Skeletal muscle tissue (tissue), 4 donors: ENCODE results near the gene MB. TPM values are rescaled to one million over a fixed set of nuclear protein-coding genes. Genes with fewer than 3 reads are reported as not detected.
A peak's percentile ranks its signal among the peaks of the same experiment; 100 is the strongest.
"Not testable (repeated sequence)": the region's sequence is repeated elsewhere in the genome, so short reads cannot be mapped to it uniquely, and the experiment has no call there.

Experiments used
- H3K27ac ChIP-seq: one replicate; pipeline ENCODE4 v1.7.0; 2013; ENCODE audit warnings: mild to moderate bottlenecking, low read depth, low read length, inconsistent platforms
- H3K27me3 ChIP-seq, 3 donors: one replicate each; pipeline ENCODE4 v1.7.0; 2013; ENCODE audit warnings: low read length in 3 of 3; ENCODE audit not compliant: control insufficient read depth in 3 of 3, insufficient read depth in 3 of 3
- H3K36me3 ChIP-seq, 3 donors: one replicate each; pipeline ENCODE4 v1.7.0; 2013; ENCODE audit warnings: low read length in 3 of 3; ENCODE audit not compliant: control insufficient read depth in 3 of 3, insufficient read depth in 3 of 3
- H3K4me1 ChIP-seq, 3 donors: one replicate each; pipeline ENCODE4 v1.7.0; 2013; ENCODE audit warnings: low read length in 3 of 3, mild to moderate bottlenecking in 3 of 3; ENCODE audit not compliant: control insufficient read depth in 3 of 3, insufficient read depth in 3 of 3
- H3K4me3 ChIP-seq, 3 donors: one replicate each; pipeline ENCODE4 v1.7.0; 2013; ENCODE audit warnings: low read length in 3 of 3
- H3K9ac ChIP-seq, 3 donors: one replicate each; pipeline ENCODE4 v1.7.0; 2013; ENCODE audit warnings: low read length in 3 of 3, mild to moderate bottlenecking in 3 of 3, moderate library complexity in 2 of 3, low read depth in 1 of 3
- H3K9me3 ChIP-seq, 3 donors: one replicate each; pipeline ENCODE4 v1.7.0; 2013; ENCODE audit warnings: low read length in 3 of 3; ENCODE audit not compliant: control insufficient read depth in 3 of 3
- total RNA-seq: library from RNA; depleted of rRNA; stranded (reverse); fragments of >200 nt; gene quantifications from one replicate; pipeline ENCODE4 v1.2.3, GENCODE V29; 2014
- donor health status: Osteomylitis.

Gene MB
- total RNA-seq, 1 donor from 2014 or later = 84.5 TPM

- Histone ChIP-seq H3K27ac (peak overlapping the region; percentile 32), H3K4me1 (peaks cover 10 to 15% (median 13%) of the 10 kb centered on the region in 3 donors), H3K9ac (no peak overlapping the region), H3K4me3 (no peak overlapping the region), H3K9me3 (no peaks in the 10 kb centered on the region), H3K27me3 (no peaks in the 10 kb centered on the region), H3K36me3 (no peaks in the 10 kb centered on the region)
Observed at GRCh38 chr22:35629406-35630216, 12.5 kb upstream of the MB start.

- Histone ChIP-seq H3K27ac (no peak overlapping the region), H3K4me3 (no peak overlapping the region), H3K9ac (no peak overlapping the region), H3K36me3 (no peaks in the 10 kb centered on the region), H3K9me3 (no peaks in the 10 kb centered on the region), H3K4me1 (peaks cover 10 to 15% (median 13%) of the 10 kb centered on the region in 3 donors), H3K27me3 (no peaks in the 10 kb centered on the region)
Observed at GRCh38 chr22:35628732-35629131, 11.6 kb upstream of the MB start.

DNA sequence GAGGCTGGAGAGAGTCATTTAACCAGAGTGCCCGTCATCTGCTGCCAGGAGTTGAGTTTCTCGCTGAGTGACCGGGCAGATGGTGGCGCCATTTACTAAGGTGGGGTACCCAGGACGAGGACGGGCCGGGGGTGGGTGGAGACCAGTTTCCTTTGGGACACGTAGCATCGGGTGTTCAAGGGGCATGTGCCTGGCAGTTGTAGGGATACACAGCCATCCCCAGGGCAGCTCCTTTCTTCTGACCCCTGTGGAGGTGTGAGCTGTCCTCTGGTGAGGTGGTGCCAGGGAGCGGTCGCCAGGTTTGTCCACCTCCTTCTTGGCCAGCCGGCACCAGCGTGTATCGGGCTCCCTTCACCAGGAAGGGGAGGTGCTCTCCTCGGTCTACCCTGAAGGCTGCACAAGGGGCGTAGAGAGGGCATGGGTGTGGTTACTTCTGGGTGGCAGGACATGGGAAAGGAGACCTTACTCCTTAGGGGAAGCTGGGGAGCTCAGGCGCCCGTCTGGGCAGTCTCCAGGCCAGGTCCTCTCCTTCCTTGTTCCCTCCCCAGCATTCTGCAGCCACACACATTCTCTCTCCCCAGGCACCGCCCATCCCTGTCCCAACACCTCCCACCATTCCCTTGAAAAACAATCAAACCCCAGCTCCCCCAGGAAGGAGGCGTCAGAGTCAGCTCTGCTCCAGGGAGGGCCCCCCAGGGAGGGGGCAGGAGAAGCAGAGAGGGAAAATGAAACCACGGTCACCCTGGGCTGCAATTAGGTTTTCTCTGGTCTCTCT lies 10.3 kb upstream of the MB start:
- H3K9me3 ChIP-seq = no peaks in the 10 kb centered on the region
- no peaks in the 10 kb centered on the region for H3K27me3 ChIP-seq
- no peaks in the 10 kb centered on the region for H3K36me3 ChIP-seq
- peak overlapping the region; percentile 75 to 81 (median 76) for H3K9ac ChIP-seq
- H3K4me1 ChIP-seq = peaks cover 17 to 26% (median 23%) of the 10 kb centered on the region in 3 donors
- H3K27ac ChIP-seq = peak overlapping the region; percentile 75
- H3K4me3 ChIP-seq = peak overlapping the region; percentile 78 to 86 (median 85)

GRCh38 chr22:35625763-35626432 lies 8.8 kb upstream of the MB start:
- Histone ChIP-seq H3K9me3 (no peaks in the 10 kb centered on the region), H3K27ac (no peak overlapping the region), H3K4me1 (peaks cover 33 to 41% (median 38%) of the 10 kb centered on the region in 3 donors), H3K9ac (no peak overlapping the region), H3K36me3 (no peaks in the 10 kb centered on the region), H3K4me3 (no peak overlapping the region), H3K27me3 (no peaks in the 10 kb centered on the region)

DNA sequence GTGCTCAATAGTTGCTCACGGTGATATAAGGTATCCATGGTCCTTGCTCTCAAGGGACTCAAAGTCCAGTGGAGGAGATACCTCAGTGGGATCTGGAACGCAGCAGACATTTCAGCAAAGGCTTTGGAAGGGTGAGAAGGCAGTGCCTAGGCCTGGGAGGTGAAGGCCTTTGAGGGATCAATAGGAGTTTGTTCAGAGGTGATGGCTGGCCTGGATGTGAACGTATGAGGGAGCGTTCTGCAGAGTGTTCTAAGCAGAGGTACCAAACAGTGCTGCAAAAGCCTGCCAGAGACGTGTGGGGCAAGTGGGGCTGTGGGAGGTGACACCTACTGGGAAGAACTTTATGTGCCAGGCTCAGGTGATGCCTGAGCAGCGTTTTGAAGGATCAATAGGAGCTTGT lies 7.4 kb upstream of the MB start:
- no peak overlapping the region for H3K27ac ChIP-seq
- H3K9ac ChIP-seq = peak overlapping the region in 1 of 3 donors; percentile 40
- no peaks in the 10 kb centered on the region for H3K9me3 ChIP-seq
- H3K27me3 ChIP-seq = no peaks in the 10 kb centered on the region
- peaks cover 45 to 49% (median 48%) of the 10 kb centered on the region in 3 donors for H3K4me1 ChIP-seq
- H3K4me3 ChIP-seq = no peak overlapping the region
- H3K36me3 ChIP-seq = no peaks in the 10 kb centered on the region

DNA sequence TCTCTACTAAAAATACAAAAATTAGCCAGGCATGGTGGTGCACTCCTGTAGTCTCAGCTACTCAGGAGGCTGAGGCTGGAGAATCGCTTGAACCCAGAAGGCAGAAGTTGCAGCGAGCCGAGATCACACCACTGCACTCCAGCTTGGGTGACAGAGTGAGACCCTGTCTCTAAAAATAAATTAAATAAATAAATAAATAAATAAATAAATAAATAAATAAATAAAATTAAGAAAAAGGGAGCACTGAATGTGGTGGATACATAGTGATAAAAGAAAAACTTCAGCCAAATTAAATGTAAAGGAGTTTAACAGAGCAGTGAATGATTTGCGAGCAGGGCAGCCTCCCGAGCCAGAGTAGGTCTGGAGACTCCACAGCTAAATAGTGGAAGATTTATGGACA lies 6.8 kb upstream of the MB start:
- H3K4me1 ChIP-seq = peaks cover 51 to 55% (median 52%) of the 10 kb centered on the region in 3 donors
- not testable (repeated sequence) for H3K27ac ChIP-seq, H3K4me3 ChIP-seq, H3K9me3 ChIP-seq, H3K9ac ChIP-seq, H3K27me3 ChIP-seq, H3K36me3 ChIP-seq

- Histone ChIP-seq H3K27ac (peak overlapping the region; percentile 95), H3K36me3 (no peaks in the 10 kb centered on the region), H3K4me1 (peaks cover 51 to 64% (median 53%) of the 10 kb centered on the region in 3 donors), H3K4me3 (peak overlapping the region; percentile 60 to 79 (median 67)), H3K27me3 (no peaks in the 10 kb centered on the region), H3K9me3 (no peaks in the 10 kb centered on the region), H3K9ac (peak overlapping the region; percentile 75 to 95 (median 77))
Observed at GRCh38 chr22:35622191-35622913, 5.2 kb upstream of the MB start.

- Histone ChIP-seq H3K36me3 (no peaks in the 10 kb centered on the region), H3K27ac (peak overlapping the region; percentile 95), H3K27me3 (no peaks in the 10 kb centered on the region), H3K4me3 (peak overlapping the region; percentile 60 to 79 (median 67)), H3K9ac (peak overlapping the region; percentile 75 to 95 (median 77)), H3K9me3 (no peaks in the 10 kb centered on the region), H3K4me1 (peaks cover 46 to 59% (median 48%) of the 10 kb centered on the region in 3 donors)
Observed at GRCh38 chr22:35621451-35621850, 4.3 kb upstream of the MB start.

GRCh38 chr22:35620624-35621251 lies 3.6 kb upstream of the MB start:
- Histone ChIP-seq H3K9me3 (no peaks in the 10 kb centered on the region), H3K4me1 (peaks cover 46 to 59% (median 48%) of the 10 kb centered on the region in 3 donors), H3K9ac (peak overlapping the region; percentile 75 to 95 (median 77)), H3K36me3 (peaks cover 0 to 3% (median 0%) of the 10 kb centered on the region in 3 donors), H3K4me3 (peak overlapping the region; percentile 39 to 79 (median 67)), H3K27me3 (no peaks in the 10 kb centered on the region), H3K27ac (peak overlapping the region; percentile 95)
